NCI-H2029 treated with DMSO at 0.1 percent for 48 hours (cell line): ENCODE data around the gene MCM6.
"Not testable (repeated sequence)": the region's sequence is repeated elsewhere in the genome, so short reads cannot be mapped to it uniquely, and the experiment has no call there.

Experiments used
- DNase-seq: peaks from one replicate; lab custom pipeline; 2025; lab: John Stamatoyannopoulos, UW

Gene MCM6

GRCh38 chr2:135820003-135820618, 56.1 kb downstream of the MCM6 start:
- DNase-seq: peak; percentile 53

- no peak for DNase-seq
Measured at GRCh38 chr2:135818937-135819610, 57.2 kb downstream of the MCM6 start.

- DNase-seq: no peak
Measured at GRCh38 chr2:135817951-135818350, 58.3 kb downstream of the MCM6 start.

GRCh38 chr2:135817466-135817865, 58.8 kb downstream of the MCM6 start:
- no peak for DNase-seq

GRCh38 chr2:135815269-135815668, 61.0 kb downstream of the MCM6 start:
- DNase-seq: no peak

GRCh38 chr2:135812907-135813511, 63.2 kb downstream of the MCM6 start:
- DNase-seq: no peak

GRCh38 chr2:135807874-135808273, 68.4 kb downstream of the MCM6 start:
- not testable (repeated sequence) for DNase-seq

- no peak for DNase-seq
Measured at GRCh38 chr2:135803278-135803677, 73.0 kb downstream of the MCM6 start.

GRCh38 chr2:135802350-135802749, 73.9 kb downstream of the MCM6 start:
- DNase-seq: no peak

- no peak for DNase-seq
Measured at GRCh38 chr2:135800513-135801460, 75.5 kb downstream of the MCM6 start.

GRCh38 chr2:135799738-135800137, 76.5 kb downstream of the MCM6 start:
- DNase-seq: no peak

- DNase-seq: no peak
Measured at GRCh38 chr2:135798762-135799161, 77.5 kb downstream of the MCM6 start.

- no peak for DNase-seq
Measured at GRCh38 chr2:135798275-135798705, 78.0 kb downstream of the MCM6 start.

GRCh38 chr2:135797497-135798274, 78.6 kb downstream of the MCM6 start:
- DNase-seq: peak; percentile 49

GRCh38 chr2:135796606-135797005, 79.6 kb downstream of the MCM6 start:
- no peak for DNase-seq

- DNase-seq: not testable (repeated sequence)
Measured at GRCh38 chr2:135795641-135796040, 80.6 kb downstream of the MCM6 start.

- DNase-seq: no peak
Measured at GRCh38 chr2:135792401-135793150, 83.7 kb downstream of the MCM6 start.

- DNase-seq: no peak
Measured at GRCh38 chr2:135791418-135792190, 84.6 kb downstream of the MCM6 start.

GRCh38 chr2:135790423-135790822, 85.8 kb downstream of the MCM6 start:
- no peak for DNase-seq
